H9 (cell line): ENCODE results near the gene ADAMTSL3. TPM values are rescaled to one million over a fixed set of nuclear protein-coding genes. Genes with fewer than 3 reads are reported as not detected.

Experiments used
- DNase-seq: peaks from one replicate; pipeline ENCODE4 v3.0.0-alpha.2; 2017
- H2AFZ ChIP-seq: one replicate; pipeline ENCODE4 v1.6.1; 2013; ENCODE audit warnings: mild to moderate bottlenecking, low read length, control low read depth, moderate library complexity
- H2AK5ac ChIP-seq: 2 replicates; pipeline ENCODE4 v1.6.1; 2013; ENCODE audit warnings: low read length, control low read depth, mixed read lengths; ENCODE audit not compliant: insufficient read length
- H2BK120ac ChIP-seq: one replicate; pipeline ENCODE4 v1.6.1; 2013; ENCODE audit warnings: low read depth, mild to moderate bottlenecking, low read length, control low read depth, inconsistent platforms; ENCODE audit not compliant: poor library complexity, severe bottlenecking
- H2BK12ac ChIP-seq: 2 replicates; pipeline ENCODE4 v1.6.1; 2013; ENCODE audit warnings: low read length, control low read depth, mixed read lengths, low read depth; ENCODE audit not compliant: insufficient read length
- H2BK15ac ChIP-seq: 2 replicates; pipeline ENCODE4 v1.6.1; 2013; ENCODE audit warnings: low read depth, low read length, control low read depth
- H2BK20ac ChIP-seq: one replicate; pipeline ENCODE4 v1.6.1; 2013; ENCODE audit warnings: low read depth, mild to moderate bottlenecking, low read length, control low read depth, inconsistent platforms; ENCODE audit not compliant: poor library complexity, severe bottlenecking
- H2BK5ac ChIP-seq: 2 replicates; pipeline ENCODE4 v1.6.1; 2013; ENCODE audit warnings: low read length, control low read depth, mixed read lengths; ENCODE audit not compliant: insufficient read length
- H3K14ac ChIP-seq: 2 replicates; pipeline ENCODE4 v1.6.1; 2013; ENCODE audit warnings: low read length, control low read depth; ENCODE audit not compliant: insufficient read depth
- H3K18ac ChIP-seq: 2 replicates; pipeline ENCODE4 v1.6.1; 2013; ENCODE audit warnings: low read depth, mild to moderate bottlenecking, mixed read lengths, low read length, control low read depth; ENCODE audit not compliant: insufficient read length
- H3K23ac ChIP-seq: 2 replicates; pipeline ENCODE4 v1.6.1; 2013; ENCODE audit warnings: low read length, control low read depth, mixed read lengths, low read depth; ENCODE audit not compliant: insufficient read length
- H3K23me2 ChIP-seq: 2 replicates; pipeline ENCODE4 v1.6.1; 2013; ENCODE audit warnings: low read depth, mild to moderate bottlenecking, mixed read lengths, low read length, control low read depth; ENCODE audit not compliant: insufficient read length, poor library complexity, severe bottlenecking
- H3K27ac ChIP-seq: 2 replicates; pipeline ENCODE4 v1.5.1; 2013; ENCODE audit warnings: low read length, control low read depth, mixed read lengths, low read depth; ENCODE audit not compliant: insufficient read length
- H3K27me3 ChIP-seq: 2 replicates; pipeline ENCODE4 v1.6.1; 2013; ENCODE audit warnings: low read length, control low read depth, inconsistent platforms; ENCODE audit not compliant: insufficient read depth
- H3K4ac ChIP-seq: 2 replicates; pipeline ENCODE4 v1.6.1; 2013; ENCODE audit warnings: low read depth, mild to moderate bottlenecking, control low read depth, inconsistent platforms, low read length, moderate library complexity
- H3K4me1 ChIP-seq: 2 replicates; pipeline ENCODE4 v1.6.1; 2013; ENCODE audit warnings: low read length, control low read depth, inconsistent platforms; ENCODE audit not compliant: insufficient read depth
- H3K4me2 ChIP-seq: 2 replicates; pipeline ENCODE4 v1.6.1; 2013; ENCODE audit warnings: low read length, control low read depth, mixed read lengths; ENCODE audit not compliant: insufficient read length, insufficient read depth
- H3K56ac ChIP-seq: 2 replicates; pipeline ENCODE4 v1.6.1; 2013; ENCODE audit warnings: low read depth, mild to moderate bottlenecking, mixed read lengths, low read length, control low read depth; ENCODE audit not compliant: insufficient read length
- H3K79me1 ChIP-seq: 2 replicates; pipeline ENCODE4 v1.6.1; 2013; ENCODE audit warnings: low read depth, mild to moderate bottlenecking, moderate library complexity, low read length, control low read depth, inconsistent platforms; ENCODE audit not compliant: insufficient read depth, poor library complexity, severe bottlenecking
- H3K79me2 ChIP-seq: 2 replicates; pipeline ENCODE4 v1.6.1; 2013; ENCODE audit warnings: low read length, control low read depth, inconsistent platforms; ENCODE audit not compliant: insufficient read depth
- H3K9ac ChIP-seq: 2 replicates; pipeline ENCODE4 v1.6.1; 2013; ENCODE audit warnings: low read length, control low read depth, mixed read lengths; ENCODE audit not compliant: insufficient read length; ENCODE audit errors: extremely low read depth
- H3K9me3 ChIP-seq: one replicate; pipeline ENCODE4 v1.6.1; 2013; ENCODE audit warnings: low read depth, low read length, inconsistent platforms; ENCODE audit not compliant: control insufficient read depth
- H3T11ph ChIP-seq: one replicate; pipeline ENCODE4 v1.6.1; 2013; ENCODE audit warnings: mild to moderate bottlenecking, low read length, control low read depth, inconsistent platforms
- H4K20me1 ChIP-seq: one replicate; pipeline ENCODE4 v1.6.1; 2013; ENCODE audit not compliant: control insufficient read depth, insufficient read length, insufficient read depth
- H4K5ac ChIP-seq: 2 replicates; pipeline ENCODE4 v1.6.1; 2013; ENCODE audit warnings: low read depth, mild to moderate bottlenecking, mixed read lengths, low read length, control low read depth; ENCODE audit not compliant: insufficient read length
- H4K8ac ChIP-seq: replicated peaks from 2 replicates; pipeline ENCODE4 v1.6.1; 2013; ENCODE audit warnings: low read length, control low read depth, mixed read lengths, low read depth; ENCODE audit not compliant: insufficient read length
- H4K91ac ChIP-seq: 2 replicates; pipeline ENCODE4 v1.6.1; 2013; ENCODE audit warnings: low read depth, mild to moderate bottlenecking, moderate library complexity, mixed read lengths, low read length, control low read depth; ENCODE audit not compliant: insufficient read length
- H3K27ac Mint-ChIP-seq, 3 experiments: 2 replicates in 2 of 3; 3 replicates in 1 of 3; pipeline ENCODE4 v1.8.0; 2020 to 2021; ENCODE audit warnings: mixed read lengths in 3 of 3, mild to moderate bottlenecking in 1 of 3, moderate library complexity in 1 of 3
- H3K27me3 Mint-ChIP-seq: 2 replicates; pipeline ENCODE4 v1.8.0; 2021; ENCODE audit warnings: low read depth, mild to moderate bottlenecking, moderate library complexity, mixed read lengths
- H3K36me3 Mint-ChIP-seq, 3 experiments: 2 replicates in 2 of 3; 3 replicates in 1 of 3; pipeline ENCODE4 v1.8.0; 2020 to 2021; ENCODE audit warnings: low read depth in 3 of 3, mixed read lengths in 3 of 3; ENCODE audit not compliant: insufficient read depth in 1 of 3
- H3K4me1 Mint-ChIP-seq, 2 experiments: 2 replicates each; pipeline ENCODE4 v1.8.0; 2020; ENCODE audit warnings: mixed read lengths in 2 of 2
- H3K4me3 Mint-ChIP-seq, 2 experiments: 2 replicates in 1 of 2; 3 replicates in 1 of 2; pipeline ENCODE4 v1.8.0; 2020 to 2021; ENCODE audit warnings: mild to moderate bottlenecking in 2 of 2, mixed read lengths in 2 of 2, moderate library complexity in 1 of 2
- H3K9me3 Mint-ChIP-seq, 2 experiments: 2 replicates in 1 of 2; 3 replicates in 1 of 2; pipeline ENCODE4 v1.8.0; 2020; ENCODE audit warnings: mild to moderate bottlenecking in 2 of 2, mixed read lengths in 2 of 2, moderate library complexity in 1 of 2
- WGBS: extraction: QIAGEN DNeasy Blood & Tissue Kit; methylation state at CpG from one replicate; pipeline ENCODE4 v1.1.7; 2013; ENCODE audit warnings: missing lambda C conversion rate, low lambda C conversion rate, mixed read lengths; ENCODE audit not compliant: insufficient read length; ENCODE audit errors: extremely low coverage; 5-methylcytosine and 5-hydroxymethylcytosine counted together
- total RNA-seq: library from RNA; stranded (reverse); gene quantifications from 2 replicates; pipeline ENCODE4 v1.2.1, GENCODE V29; 2021
- TF ChIP-seq, protein P1 (sequence below): fragments of 200-600 bp; sonication (generic); conservative IDR thresholded peaks from 3 replicates; pipeline ENCODE4 v1.8.0; 2021; ENCODE audit warnings: antibody characterized with exemption, mild to moderate bottlenecking

ADAMTSL3 gene
- total RNA-seq, 1 experiment from 2014 or later = 0.39 TPM

GRCh38 chr15:83723216-83723615, 69.3 kb downstream of the ADAMTSL3 start:
- no peaks in the 10 kb centered on the region; a peak in 1 of 5 replicates for H3K9me3 Mint-ChIP-seq
- H3K4me3 Mint-ChIP-seq = no peak overlapping the region
- TF ChIP-seq, protein P1, sequence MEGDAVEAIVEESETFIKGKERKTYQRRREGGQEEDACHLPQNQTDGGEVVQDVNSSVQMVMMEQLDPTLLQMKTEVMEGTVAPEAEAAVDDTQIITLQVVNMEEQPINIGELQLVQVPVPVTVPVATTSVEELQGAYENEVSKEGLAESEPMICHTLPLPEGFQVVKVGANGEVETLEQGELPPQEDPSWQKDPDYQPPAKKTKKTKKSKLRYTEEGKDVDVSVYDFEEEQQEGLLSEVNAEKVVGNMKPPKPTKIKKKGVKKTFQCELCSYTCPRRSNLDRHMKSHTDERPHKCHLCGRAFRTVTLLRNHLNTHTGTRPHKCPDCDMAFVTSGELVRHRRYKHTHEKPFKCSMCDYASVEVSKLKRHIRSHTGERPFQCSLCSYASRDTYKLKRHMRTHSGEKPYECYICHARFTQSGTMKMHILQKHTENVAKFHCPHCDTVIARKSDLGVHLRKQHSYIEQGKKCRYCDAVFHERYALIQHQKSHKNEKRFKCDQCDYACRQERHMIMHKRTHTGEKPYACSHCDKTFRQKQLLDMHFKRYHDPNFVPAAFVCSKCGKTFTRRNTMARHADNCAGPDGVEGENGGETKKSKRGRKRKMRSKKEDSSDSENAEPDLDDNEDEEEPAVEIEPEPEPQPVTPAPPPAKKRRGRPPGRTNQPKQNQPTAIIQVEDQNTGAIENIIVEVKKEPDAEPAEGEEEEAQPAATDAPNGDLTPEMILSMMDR = no peak

More at GRCh38 chr15:83723216-83723615, 69.3 kb downstream of the ADAMTSL3 start:
- no peaks in the 10 kb centered on the region for H3K4me1 ChIP-seq
- Mint-ChIP-seq H3K27me3 (no peaks in the 10 kb centered on the region; the same call in 1 of the 2 replicates), H3K36me3 (no peaks in the 10 kb centered on the region), H3K27ac (no peak overlapping the region), H3K4me1 (no peaks in the 10 kb centered on the region)
- no peaks in the 10 kb centered on the region for H4K20me1 ChIP-seq
- no peak overlapping the region for H3K27ac ChIP-seq
- WGBS = no CpG with 5 or more reads among the region's 1 CpG
- no peak overlapping the region for H2AK5ac ChIP-seq
- H3K4ac ChIP-seq = no peak overlapping the region
- no peak overlapping the region for H3K23ac ChIP-seq
- no peak overlapping the region for H3T11ph ChIP-seq
- no peaks in the 10 kb centered on the region for H3K79me2 ChIP-seq
- no peak overlapping the region for H4K5ac ChIP-seq
- no peaks in the 10 kb centered on the region for H3K27me3 ChIP-seq
- no peaks in the 10 kb centered on the region for H3K9me3 ChIP-seq
- no peaks in the 10 kb centered on the region for H3K79me1 ChIP-seq
- DNase-seq = no peak
- H2BK20ac ChIP-seq = no peak overlapping the region
- H4K8ac ChIP-seq = no peak overlapping the region
- no peak overlapping the region for H3K18ac ChIP-seq
- H4K91ac ChIP-seq = no peak overlapping the region
- no peak overlapping the region for H3K14ac ChIP-seq
- no peaks in the 10 kb centered on the region for H3K23me2 ChIP-seq
- H2BK12ac ChIP-seq = no peak overlapping the region
- H3K56ac ChIP-seq = no peak overlapping the region
- no peak overlapping the region for H2BK15ac ChIP-seq
- H3K4me2 ChIP-seq = no peak overlapping the region
- no peak overlapping the region for H3K9ac ChIP-seq
- no peak overlapping the region for H2BK120ac ChIP-seq
- no peak overlapping the region for H2AFZ ChIP-seq
- H2BK5ac ChIP-seq = no peak overlapping the region
